ENCODE measurements around the gene ELOVL7.
"Not testable (repeated sequence)": the region's sequence is repeated elsewhere in the genome, so short reads cannot be mapped to it uniquely, and the experiment has no call there.

The ELOVL7 gene

GRCh38 chr5:60795424-60795950 is 48.6 kb downstream of the ELOVL7 start:
- DNase-seq (ENCODE audit: low spot score); FAIRE-seq: not testable (repeated sequence)

GRCh38 chr5:60794691-60795090 is 49.4 kb downstream of the ELOVL7 start:
- DNase-seq (ENCODE audit: low spot score) (no peak), FAIRE-seq (no peak)

GRCh38 chr5:60792438-60792837 is 51.6 kb downstream of the ELOVL7 start:
- DNase-seq (ENCODE audit: low spot score) (no peak), FAIRE-seq (no peak)

- FAIRE-seq (no peak), DNase-seq (ENCODE audit: low spot score) (no peak)
Measured at GRCh38 chr5:60789551-60789950, 54.5 kb downstream of the ELOVL7 start.

GRCh38 chr5:60788863-60789513 is 55.1 kb downstream of the ELOVL7 start:
- no peak for FAIRE-seq
- no peak for DNase-seq (ENCODE audit: low spot score)

GRCh38 chr5:60779466-60779865 is 64.6 kb downstream of the ELOVL7 start:
- no peak for DNase-seq (ENCODE audit: low spot score)

GRCh38 chr5:60776343-60776742 is 67.7 kb downstream of the ELOVL7 start:
- FAIRE-seq (no peak), DNase-seq (ENCODE audit: low spot score) (no peak)

More at GRCh38 chr5:60779466-60779865, 64.6 kb downstream of the ELOVL7 start:
- FAIRE-seq, result no peak

- FAIRE-seq, result no peak
- DNase-seq (ENCODE audit: low spot score), result no peak
Measured at GRCh38 chr5:60765019-60765709, 78.9 kb downstream of the ELOVL7 start.

GRCh38 chr5:60763061-60763460 is 81.0 kb downstream of the ELOVL7 start:
- no peak for FAIRE-seq

GRCh38 chr5:60754495-60754894 is 89.6 kb downstream of the ELOVL7 start:
- FAIRE-seq (no peak), DNase-seq (ENCODE audit: low spot score) (no peak)

More at GRCh38 chr5:60763061-60763460, 81.0 kb downstream of the ELOVL7 start:
- no peak for DNase-seq (ENCODE audit: low spot score)

- FAIRE-seq, result no peak
- no peak for DNase-seq (ENCODE audit: low spot score)
Measured at GRCh38 chr5:60744682-60745081, 99.4 kb downstream of the ELOVL7 start.

GRCh38 chr5:60743511-60744314 is 100.4 kb downstream of the ELOVL7 start:
- DNase-seq (ENCODE audit: low spot score) (no peak), FAIRE-seq (no peak)

- no peak for FAIRE-seq
Measured at GRCh38 chr5:60740322-60740721, 103.7 kb downstream of the ELOVL7 start.

GRCh38 chr5:60738933-60739332 is 105.1 kb downstream of the ELOVL7 start:
- DNase-seq (ENCODE audit: low spot score) (no peak), FAIRE-seq (no peak)

More at GRCh38 chr5:60740322-60740721, 103.7 kb downstream of the ELOVL7 start:
- no peak for DNase-seq (ENCODE audit: low spot score)

GRCh38 chr5:60738461-60738860 is 105.6 kb downstream of the ELOVL7 start:
- DNase-seq (ENCODE audit: low spot score) (no peak), FAIRE-seq (no peak)

- DNase-seq (ENCODE audit: low spot score); FAIRE-seq: not testable (repeated sequence)
Measured at GRCh38 chr5:60730858-60731257, 113.2 kb downstream of the ELOVL7 start.

- DNase-seq (ENCODE audit: low spot score) (no peak), FAIRE-seq (no peak)
Measured at GRCh38 chr5:60727033-60727679, 116.9 kb downstream of the ELOVL7 start.

GRCh38 chr5:60724126-60724525 is 119.9 kb downstream of the ELOVL7 start:
- no peak for DNase-seq (ENCODE audit: low spot score)
- no peak for FAIRE-seq

GRCh38 chr5:60722416-60722815 is 121.7 kb downstream of the ELOVL7 start:
- FAIRE-seq (no peak), DNase-seq (ENCODE audit: low spot score) (no peak)

GRCh38 chr5:60719329-60719728 is 124.7 kb downstream of the ELOVL7 start:
- no peak for FAIRE-seq

GRCh38 chr5:60718166-60718892 is 125.7 kb downstream of the ELOVL7 start:
- DNase-seq (ENCODE audit: low spot score) (no peak), FAIRE-seq (no peak)

More at GRCh38 chr5:60719329-60719728, 124.7 kb downstream of the ELOVL7 start:
- DNase-seq (ENCODE audit: low spot score), result no peak

Data from urothelium cell line (cell line).